DOHH2 (cell line): ENCODE results near the gene CAMK1G.

ENCODE experiments used
- CTCF ChIP-seq: fragments of 200-600 bp; sonication (generic); IDR thresholded peaks from one replicate; pipeline ENCODE4 v1.5.1; 2014; ENCODE audit warnings: antibody characterized with exemption, mild to moderate bottlenecking, low read depth, low read length; ENCODE audit not compliant: poor library complexity, severe bottlenecking
- EZH2phosphoT487 ChIP-seq: fragments of 200-600 bp; sonication (generic); IDR thresholded peaks from 2 replicates; pipeline ENCODE4 v1.6.1; 2017; ENCODE audit warnings: borderline replicate concordance, mild to moderate bottlenecking, antibody characterized with exemption, low read length, moderate library complexity, mixed read lengths

- TF ChIP-seq CTCF = no peak
- TF ChIP-seq EZH2phosphoT487 = no peak
Observed at GRCh38 chr1:209609791-209610630, 26.5 kb downstream of the CAMK1G start.
